Right lobe of liver (tissue), 6 donors: ENCODE measurements around the gene SLC25A52. TPM values are rescaled to one million over a fixed set of nuclear protein-coding genes. Genes with fewer than 3 reads are reported as not detected.
"Not testable (repeated sequence)": the region's sequence is repeated elsewhere in the genome, so short reads cannot be mapped to it uniquely, and the experiment has no call there.

Experiments
- ATAC-seq, 4 donors: fragments of 200-7000 bp; cut with Tn5 transposase; one replicate each; pipeline ENCODE4 v1.9.1; 2020; ENCODE audit warnings: mild to moderate bottlenecking in 4 of 4, moderate library complexity in 4 of 4
- DNase-seq, 3 donors: peaks; one replicate each; pipeline ENCODE4 v3.0.0-alpha.2; 2020
- H3K27ac ChIP-seq, 3 donors: fragments of 200-600 bp; one replicate each; pipeline ENCODE4 v1.8.0; 2022
- H3K27me3 ChIP-seq, 2 donors: fragments of 200-600 bp; one replicate each; pipeline ENCODE4 v1.8.0; 2022
- H3K36me3 ChIP-seq, 4 donors: fragments of 200-600 bp; sonication (generic) in 1 of 4; one replicate each; pipeline versions ENCODE4 v1.5.1 to v1.8.0; 2017 to 2022; ENCODE audit warnings: control low read depth in 1 of 4
- H3K4me1 ChIP-seq, 4 donors: fragments of 200-600 bp; sonication (generic) in 1 of 4; one replicate each; pipeline versions ENCODE4 v1.5.1 to v1.8.0; 2017 to 2022; ENCODE audit warnings: control low read depth in 1 of 4
- H3K4me3 ChIP-seq, 3 donors: fragments of 200-600 bp; one replicate each; pipeline ENCODE4 v1.8.0; 2022
- H3K9me3 ChIP-seq, 4 donors: fragments of 200-600 bp; sonication (generic) in 1 of 4; one replicate each; pipeline versions ENCODE4 v1.5.1 to v1.8.0; 2017 to 2022; ENCODE audit warnings: control low read depth in 1 of 4
- CTCF ChIP-seq, 4 donors: fragments of 200-600 bp in 3 of 4; fragments of 450-650 bp in 1 of 4; IDR thresholded peaks; one replicate each; pipeline versions ENCODE4 v1.5.1 to v1.8.0; 2016 to 2022; ENCODE audit warnings: antibody characterized with exemption in 4 of 4, mild to moderate bottlenecking in 2 of 4
- POLR2A ChIP-seq: fragments of 450-650 bp; IDR thresholded peaks from one replicate; pipeline ENCODE4 v1.6.1; 2017; ENCODE audit warnings: antibody characterized with exemption, mild to moderate bottlenecking
- WGBS: methylation state at CpG from one replicate; pipeline ENCODE4 v1.1.6; 2018; ENCODE audit warnings: low coverage, low lambda C conversion rate; ENCODE audit not compliant: insufficient coverage; ENCODE audit errors: missing lambda C conversion rate; 5-methylcytosine and 5-hydroxymethylcytosine counted together
- intact Hi-C, 2 donors: fragments of 100-400 bp; cut with DNase I; formaldehyde crosslinking; loops; one replicate each; pipeline versions ENCODE4 v1.11.2 to v1.14.1; 2022
- total RNA-seq, 6 experiments: library from RNA; depleted of rRNA in 2 of 6; stranded (reverse); fragments of >200 nt in 2 of 6; fragmentation: NEBNext Ultra II Directional in 3 of 6; extraction: Animal tissue kit (Norgen Biotek cat#: 25700) in 3 of 6; gene quantifications; one replicate each; pipeline versions ENCODE4 v1.1.0 to v1.2.4, GENCODE V29; 2016 to 2023
- donor health status: DM: no; HTN: yes; CAD: no.
- donor health status: DM: no; HTN: no; CAD: no.
- donor health status: DM: no; HTN: no; CAD: no.
- donor health status: DM: no; HTN: yes; CAD: no.
- donor health status: DM: no; HTN: yes; CAD: no.

The SLC25A52 gene
- total RNA-seq, 6 experiments from 2014 or later = not detected

- TF ChIP-seq POLR2A (no peak), CTCF (IDR thresholded peaks at IDR 0.05) (no peak)
- Histone ChIP-seq H3K9me3 (no peaks in the 10 kb centered on the region), H3K4me1 (peaks cover 0 to 8% (median 0%) of the 10 kb centered on the region in 4 donors), H3K36me3 (no peaks in the 10 kb centered on the region), H3K4me3 (no peak overlapping the region), H3K27me3 (no peaks in the 10 kb centered on the region), H3K27ac (no peak overlapping the region)
- intact Hi-C loops = no loop called here
- ATAC-seq (no peak), DNase-seq (no peak)
- WGBS = 79% methylated on average over 3 of the region's 3 CpGs
Observed at GRCh38 chr18:31731628-31732027, 29.1 kb downstream of the SLC25A52 start.

GRCh38 chr18:31729196-31729595 lies 31.5 kb downstream of the SLC25A52 start:
- H3K27me3 ChIP-seq, ATAC-seq, H3K9me3 ChIP-seq, H3K4me1 ChIP-seq, DNase-seq, H3K36me3 ChIP-seq, H3K4me3 ChIP-seq, intact Hi-C loops, H3K27ac ChIP-seq: not testable (repeated sequence)
- 79% methylated on average over 2 of the region's 2 CpGs for WGBS

- Histone ChIP-seq H3K36me3 (no peaks in the 10 kb centered on the region), H3K4me3 (peak overlapping the region; percentile 44 to 68 (median 67)), H3K27ac (peak overlapping the region; percentile 77 to 89 (median 77)), H3K9me3 (no peaks in the 10 kb centered on the region), H3K27me3 (no peaks in the 10 kb centered on the region), H3K4me1 (no peaks in the 10 kb centered on the region)
- peak; percentile 78 to 86 (median 84) for ATAC-seq
- TF ChIP-seq POLR2A (peak; percentile 26), CTCF (IDR thresholded peaks at IDR 0.05) (no peak)
- intact Hi-C loops = no loop called here
- DNase-seq = peak; percentile 72 to 86 (median 86)
- 26% methylated on average over 30 of the region's 43 CpGs for WGBS
Observed at GRCh38 chr18:31723990-31724711, 36.5 kb downstream of the SLC25A52 start.

- peak overlapping the region; percentile 44 to 68 (median 67) for H3K4me3 ChIP-seq
- no peaks in the 10 kb centered on the region for H3K27me3 ChIP-seq
- no peaks in the 10 kb centered on the region for H3K4me1 ChIP-seq
- peak overlapping the region; percentile 77 to 89 (median 77) for H3K27ac ChIP-seq
- intact Hi-C loops = no loop called here
- TF ChIP-seq CTCF (IDR thresholded peaks at IDR 0.05) (no peak), POLR2A (no peak)
- WGBS = 41% methylated on average over 6 of the region's 7 CpGs
- no peaks in the 10 kb centered on the region for H3K36me3 ChIP-seq
- DNase-seq (no peak), ATAC-seq (peak; percentile 2 to 10 (median 6))
- no peaks in the 10 kb centered on the region for H3K9me3 ChIP-seq
Observed at GRCh38 chr18:31723639-31723989, 37.1 kb downstream of the SLC25A52 start.

GRCh38 chr18:31722369-31722957 lies 38.2 kb downstream of the SLC25A52 start:
- no peak overlapping the region for H3K27ac ChIP-seq
- H3K36me3 ChIP-seq = no peaks in the 10 kb centered on the region
- H3K9me3 ChIP-seq = no peaks in the 10 kb centered on the region
- 28% methylated on average over 7 of the region's 7 CpGs for WGBS
- TF ChIP-seq POLR2A = no peak
- TF ChIP-seq CTCF (IDR thresholded peaks at IDR 0.05) = peak; percentile 81 to 96 (median 90)
- H3K4me3 ChIP-seq = no peak overlapping the region
- intact Hi-C loops = no loop called here
- ATAC-seq (peak; percentile 73 to 82 (median 77)), DNase-seq (peak; percentile 62 to 85 (median 67))
- H3K27me3 ChIP-seq = no peaks in the 10 kb centered on the region
- H3K4me1 ChIP-seq = no peaks in the 10 kb centered on the region
